ENCODE results near the gene OR5AU1.
"Not testable (repeated sequence)": the region's sequence is repeated elsewhere in the genome, so short reads cannot be mapped to it uniquely, and the experiment has no call there.

OR5AU1 gene

GRCh38 chr14:21169573-21169972 lies 13.7 kb upstream of the OR5AU1 start:
- no peak for DNase-seq

GRCh38 chr14:21168055-21168454 lies 12.2 kb upstream of the OR5AU1 start:
- no peak for DNase-seq

DNA sequence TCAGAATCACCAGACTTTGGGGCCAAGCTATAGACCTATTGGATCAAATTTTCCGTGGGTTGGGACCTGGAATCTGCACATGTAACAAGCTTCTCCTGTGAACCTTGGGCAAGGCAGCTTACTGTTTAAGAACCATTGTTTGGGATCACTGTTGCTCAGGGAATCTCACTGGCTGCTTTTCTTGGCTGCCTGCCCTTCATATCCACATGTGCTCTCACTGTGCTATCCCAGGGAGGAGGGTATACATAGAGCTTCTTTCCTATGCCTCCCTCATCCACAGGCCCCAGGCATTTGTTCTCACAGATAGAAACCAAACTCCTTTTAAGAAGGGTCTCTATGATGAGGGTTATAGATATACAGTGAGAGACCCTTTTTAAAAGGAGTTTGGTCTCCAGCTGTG lies 9.8 kb upstream of the OR5AU1 start:
- DNase-seq: not testable (repeated sequence)

DNA sequence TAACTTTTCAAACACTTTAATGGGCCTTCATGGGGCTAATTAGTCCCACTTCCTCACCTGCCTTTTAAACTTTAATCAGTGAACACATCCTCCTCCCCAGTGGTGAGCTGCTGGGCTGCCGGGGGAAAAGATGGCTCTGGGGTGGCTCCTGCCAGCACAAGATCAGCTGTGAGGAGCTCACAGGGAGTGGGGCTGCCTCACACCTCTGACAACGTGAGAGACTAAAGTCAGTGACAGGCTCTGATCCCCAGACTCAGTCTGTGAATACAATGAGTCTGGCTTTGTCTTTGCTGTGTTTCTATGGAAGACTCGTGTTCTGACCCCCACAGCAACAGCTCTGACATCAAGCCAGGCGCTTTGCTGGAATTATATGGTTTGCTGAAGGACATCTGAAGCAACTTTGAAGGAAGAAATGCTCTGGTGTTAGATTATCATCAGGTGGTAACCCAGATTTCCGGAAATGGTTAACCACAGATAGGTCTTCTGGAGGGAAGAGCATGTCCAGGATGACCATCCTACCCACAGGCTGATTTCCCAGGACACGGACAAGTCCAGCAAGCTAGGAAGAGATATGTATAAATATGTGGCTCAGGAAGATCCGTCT lies 9.2 kb upstream of the OR5AU1 start:
- DNase-seq: not testable (repeated sequence)

DNA sequence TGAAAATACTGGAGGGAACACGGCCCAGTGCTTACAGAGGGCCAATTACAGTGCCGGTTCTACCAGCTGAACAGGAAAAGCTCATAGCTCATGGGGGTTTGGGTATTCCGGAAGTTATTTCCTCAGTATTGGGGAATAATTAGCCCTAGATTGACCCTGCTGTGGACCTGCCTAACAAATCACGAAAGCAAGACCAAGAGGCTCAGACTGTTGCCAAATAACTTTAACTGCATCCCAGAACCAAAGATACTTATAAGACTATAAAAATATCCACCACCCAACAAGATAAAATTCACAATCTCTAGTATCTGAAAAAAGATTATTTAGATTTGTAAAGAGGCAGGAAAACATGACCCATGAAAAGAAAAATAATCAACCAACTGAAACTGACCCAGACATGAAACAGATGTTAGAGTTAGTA lies 8.0 kb upstream of the OR5AU1 start:
- no peak for DNase-seq

- no peak for DNase-seq
These were observed 6.2 kb upstream of the OR5AU1 start for GRCh38 chr14:21162081-21162480.

- DNase-seq: no peak
These were observed 4.3 kb upstream of the OR5AU1 start for GRCh38 chr14:21160061-21160610.

- not testable (repeated sequence) for DNase-seq
These were observed 2.3 kb upstream of the OR5AU1 start for GRCh38 chr14:21158175-21158574.

GRCh38 chr14:21149641-21150367 lies 6.1 kb downstream of the OR5AU1 start:
- DNase-seq: no peak

DNA sequence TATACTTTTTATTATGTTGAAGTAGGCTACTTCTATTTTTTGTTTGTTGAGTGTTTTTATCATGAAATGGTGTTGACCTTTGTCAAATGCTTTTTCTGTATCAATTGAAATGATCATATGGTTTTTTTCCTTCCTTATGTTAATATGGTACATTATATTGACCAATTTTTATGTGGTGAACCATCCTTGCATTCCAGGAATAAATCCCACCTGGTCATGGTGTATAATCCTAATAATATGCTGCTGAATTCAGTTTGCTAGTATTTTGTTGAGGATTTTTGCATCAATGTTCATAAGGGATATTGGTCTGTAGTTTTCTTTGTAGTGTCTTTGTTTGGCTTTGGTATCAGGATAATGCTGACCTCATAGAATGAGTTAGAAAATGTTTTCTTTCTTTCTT lies 10.4 kb downstream of the OR5AU1 start:
- no peak for DNase-seq

GRCh38 chr14:21142357-21142756 lies 13.5 kb downstream of the OR5AU1 start:
- DNase-seq: no peak

DNA sequence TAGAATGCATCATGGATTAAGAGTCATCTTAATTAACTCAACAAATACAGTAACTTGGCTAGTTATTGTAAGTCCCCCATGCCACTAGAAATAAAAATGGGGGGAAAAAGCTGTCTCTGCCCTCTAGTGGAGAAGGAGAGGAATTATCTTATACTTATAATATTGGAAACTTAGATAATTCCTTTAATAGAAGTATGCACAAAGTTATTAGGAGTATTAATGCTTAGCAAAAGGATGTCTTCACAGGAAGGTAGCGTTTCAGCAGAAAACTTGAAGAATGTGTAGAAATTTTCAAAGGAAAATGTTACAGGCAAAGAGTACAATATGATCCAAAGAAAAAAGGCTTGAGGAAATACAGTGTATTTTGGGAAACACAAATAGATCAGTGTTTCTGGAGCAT lies 19.8 kb downstream of the OR5AU1 start:
- peak in 1 of 2 experiments; percentile 27 for DNase-seq

GRCh38 chr14:21133901-21134300 lies 22.0 kb downstream of the OR5AU1 start:
- no peak for DNase-seq

DNA sequence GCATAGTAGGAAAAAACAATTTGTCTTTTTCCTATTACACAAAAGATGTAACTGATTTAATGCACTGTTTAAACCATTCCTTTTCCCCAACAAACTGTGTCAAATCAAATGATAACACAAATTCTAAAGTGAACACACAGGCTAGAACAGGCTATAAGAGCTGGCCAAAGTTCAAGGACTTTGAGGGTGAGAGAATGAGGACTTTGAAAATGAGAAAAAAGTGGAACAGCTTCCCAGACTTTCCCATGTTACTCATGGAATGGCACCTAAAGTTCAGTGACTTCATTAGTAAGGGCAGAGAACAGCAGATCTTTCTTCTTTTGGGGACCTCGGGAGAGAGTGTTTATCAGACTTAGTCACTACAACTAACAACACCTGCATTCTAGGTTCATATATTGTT lies 32.4 kb downstream of the OR5AU1 start:
- no peak for DNase-seq

- DNase-seq: no peak
These were observed 34.7 kb downstream of the OR5AU1 start for GRCh38 chr14:21121122-21121521.

DNA sequence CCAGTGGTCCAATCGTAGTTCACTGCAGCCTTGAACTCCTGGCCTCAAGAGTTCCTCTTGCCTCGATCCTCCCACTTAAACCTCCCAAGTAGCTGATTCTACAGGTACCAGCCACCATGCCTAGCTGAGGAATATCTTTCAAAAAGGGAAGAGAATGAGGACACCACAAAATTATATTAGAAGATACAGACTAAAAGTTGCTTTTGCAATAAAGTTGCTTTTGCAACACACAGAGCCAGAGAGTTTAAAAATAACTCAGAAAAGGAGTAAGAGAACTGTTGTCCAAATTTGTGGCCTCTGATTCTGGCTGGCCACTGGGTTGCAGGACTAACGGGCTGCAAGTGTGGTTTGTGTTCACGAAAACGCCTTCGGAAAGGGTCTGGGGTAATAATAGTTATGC lies 35.2 kb downstream of the OR5AU1 start:
- no peak for DNase-seq

GRCh38 chr14:21118933-21119332 lies 36.9 kb downstream of the OR5AU1 start:
- no peak for DNase-seq

DNA sequence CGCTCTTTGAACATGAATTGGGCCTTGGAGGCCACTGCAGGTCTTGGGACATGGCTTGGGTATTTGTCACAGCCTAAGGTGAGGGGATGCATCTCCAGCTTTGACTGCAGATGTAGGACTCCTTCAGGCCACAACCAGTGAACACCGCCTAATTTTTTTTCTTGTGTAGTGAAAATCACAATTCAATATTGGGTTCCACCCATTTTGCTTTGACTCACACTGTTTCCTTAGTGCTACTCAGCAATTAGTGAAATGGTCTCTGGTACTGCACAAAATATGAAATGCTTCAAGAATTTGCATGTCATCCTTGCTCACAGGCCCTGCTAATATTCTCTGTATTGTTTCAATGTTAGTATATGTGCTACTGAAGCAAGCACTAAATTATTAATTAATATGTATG lies 42.5 kb downstream of the OR5AU1 start:
- DNase-seq: no peak

GRCh38 chr14:21112255-21112654 lies 43.6 kb downstream of the OR5AU1 start:
- DNase-seq: no peak

DNA sequence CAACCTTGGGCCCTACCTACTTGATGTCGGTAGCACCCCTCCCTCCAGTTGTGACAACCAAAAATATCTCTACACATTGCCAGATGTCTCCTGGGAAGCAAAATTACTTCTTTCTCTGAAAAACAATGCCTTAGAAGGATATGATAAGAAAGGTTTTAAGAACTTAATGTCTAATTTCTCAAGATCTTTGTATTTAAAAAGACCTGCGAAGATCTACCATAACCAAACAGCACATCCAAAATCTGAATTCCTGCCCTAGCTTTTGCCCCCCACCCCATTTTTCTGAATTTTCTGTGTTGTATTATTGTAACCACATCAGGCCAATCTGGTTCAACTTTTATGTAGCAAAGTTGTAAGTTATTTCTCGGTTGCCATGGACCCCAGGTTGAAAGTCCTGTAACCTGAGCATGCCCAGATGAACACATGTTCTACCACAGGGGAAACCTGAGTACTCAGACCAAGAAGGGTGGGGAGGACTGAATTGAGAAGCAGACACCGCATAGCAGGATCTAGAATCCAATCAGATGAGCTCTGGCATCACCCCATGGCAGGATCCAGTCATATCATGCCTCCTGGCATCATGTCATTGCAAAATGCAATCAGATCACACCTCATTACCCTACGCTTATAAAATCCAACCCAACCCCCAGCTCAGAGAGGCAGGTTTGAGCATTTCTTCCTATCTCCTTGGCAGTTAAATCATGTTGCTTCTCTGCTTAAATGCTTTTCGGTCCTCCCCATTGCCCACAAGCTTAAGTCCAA lies 46.3 kb downstream of the OR5AU1 start:
- DNase-seq: no peak

DNA sequence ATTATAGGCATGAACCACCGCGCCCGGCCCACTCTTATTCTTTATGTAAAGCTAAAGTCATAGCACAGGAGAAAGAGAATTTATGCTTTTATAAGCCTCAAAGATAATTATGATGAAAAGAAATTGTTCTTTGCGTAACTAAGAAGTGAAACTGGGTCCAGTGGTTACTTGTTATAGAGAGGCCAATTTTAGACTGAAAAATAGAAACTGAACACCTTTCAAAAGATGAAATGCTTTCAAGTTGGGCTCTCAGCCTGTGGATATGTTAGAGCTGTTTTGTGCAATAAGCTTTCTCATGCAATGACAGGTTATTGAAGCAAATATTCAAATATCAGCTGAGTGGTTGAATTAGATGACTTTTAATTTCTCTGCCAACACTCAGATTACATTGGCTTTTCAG lies 47.1 kb downstream of the OR5AU1 start:
- no peak for DNase-seq

- no peak for DNase-seq
These were observed 48.5 kb downstream of the OR5AU1 start for GRCh38 chr14:21107283-21107800.

GRCh38 chr14:21106498-21107282 lies 49.2 kb downstream of the OR5AU1 start:
- DNase-seq: peak; percentile 36 to 74
